ENCODE measurements around the gene ISM1. TPM values are rescaled to one million over a fixed set of nuclear protein-coding genes. Genes with fewer than 3 reads are reported as not detected.
A peak's percentile ranks its signal among the peaks of the same experiment; 100 is the strongest.

ISM1 gene
- total RNA-seq, 1 experiment from 2014 or later, result 0.20 TPM

- TF ChIP-seq CTCF (conservative IDR thresholded peaks at IDR 0.05), result peak; percentile 93
- H3T11ph ChIP-seq (ENCODE audit: low read length), result no peak overlapping the region
- H2AK5ac ChIP-seq (ENCODE audit: insufficient read length, low read length), result no peak overlapping the region
- H3K27ac ChIP-seq (ENCODE audit: insufficient read length, low read depth, low read length), result no peak overlapping the region
- H4K5ac ChIP-seq (ENCODE audit: insufficient read length, low read depth, low read length), result no peak overlapping the region
- H3K79me2 ChIP-seq (ENCODE audit: insufficient read depth, low read length), result no peaks in the 10 kb centered on the region
- no peak overlapping the region for H3K4me2 ChIP-seq (ENCODE audit: insufficient read depth, insufficient read length, low read length)
- no peak overlapping the region for H2AFZ ChIP-seq (ENCODE audit: low read length)
- DNase-seq, result peak; percentile 76
- Mint-ChIP-seq H3K9me3 (no peaks in the 10 kb centered on the region), H3K36me3 (ENCODE audit: insufficient read depth in 1 of 3, low read depth in 3 of 3) (no peaks in the 10 kb centered on the region), H3K27me3 (ENCODE audit: low read depth) (no peaks in the 10 kb centered on the region; the same call in 1 of the 2 replicates), H3K4me3 (no peak overlapping the region), H3K4me1 (no peaks in the 10 kb centered on the region), H3K27ac (no peak overlapping the region)
- no peaks in the 10 kb centered on the region for H3K23me2 ChIP-seq (ENCODE audit: insufficient read length, low read depth, low read length, poor library complexity, severe bottlenecking)
- no peak overlapping the region for H3K4ac ChIP-seq (ENCODE audit: low read depth, low read length)
- H2BK15ac ChIP-seq (ENCODE audit: low read depth, low read length), result no peak overlapping the region
- no peak overlapping the region for H2BK120ac ChIP-seq (ENCODE audit: low read depth, low read length, poor library complexity, severe bottlenecking)
- no peak overlapping the region for H3K14ac ChIP-seq (ENCODE audit: insufficient read depth, low read length)
- H3K27me3 ChIP-seq (ENCODE audit: insufficient read depth, low read length), result no peaks in the 10 kb centered on the region
- H2BK20ac ChIP-seq (ENCODE audit: low read depth, low read length, poor library complexity, severe bottlenecking), result no peak overlapping the region
- WGBS (ENCODE audit: extremely low coverage, insufficient read length, low lambda C conversion rate), result no CpG with 5 or more reads among the region's 8 CpGs
- no peaks in the 10 kb centered on the region for H3K4me1 ChIP-seq (ENCODE audit: insufficient read depth, low read length)
- no peak overlapping the region for H4K91ac ChIP-seq (ENCODE audit: insufficient read length, low read depth, low read length)
- no peaks in the 10 kb centered on the region for H4K20me1 ChIP-seq (ENCODE audit: control insufficient read depth, insufficient read depth, insufficient read length)
- no peak overlapping the region for H2BK5ac ChIP-seq (ENCODE audit: insufficient read length, low read length)
- no peak overlapping the region for H4K8ac ChIP-seq (replicated peaks; ENCODE audit: insufficient read length, low read depth, low read length)
- H3K9me3 ChIP-seq (ENCODE audit: control insufficient read depth, low read depth, low read length), result no peaks in the 10 kb centered on the region
- no peak overlapping the region for H3K23ac ChIP-seq (ENCODE audit: insufficient read length, low read depth, low read length)
- no peak overlapping the region for H3K9ac ChIP-seq (ENCODE audit: extremely low read depth, insufficient read length, low read length)
- no peak overlapping the region for H3K56ac ChIP-seq (ENCODE audit: insufficient read length, low read depth, low read length)
- H2BK12ac ChIP-seq (ENCODE audit: insufficient read length, low read depth, low read length), result no peak overlapping the region
- H3K18ac ChIP-seq (ENCODE audit: insufficient read length, low read depth, low read length), result no peak overlapping the region
- no peaks in the 10 kb centered on the region for H3K79me1 ChIP-seq (ENCODE audit: insufficient read depth, low read depth, low read length, poor library complexity, severe bottlenecking)
These were observed 40.6 kb downstream of the ISM1 start for GRCh38 chr20:13261460-13262301.

Data from H9 (cell line).